Measurements from ENCODE around the gene NAGLU. TPM values are rescaled to one million over a fixed set of nuclear protein-coding genes. Genes with fewer than 3 reads are reported as not detected.

The NAGLU gene
- total and polyA plus RNA-seq, 2 of the 13 experiments (the other 11 are each of a cell fraction or from before 2014, with no cell fraction given): 28.2 to 40.1 TPM

DNA sequence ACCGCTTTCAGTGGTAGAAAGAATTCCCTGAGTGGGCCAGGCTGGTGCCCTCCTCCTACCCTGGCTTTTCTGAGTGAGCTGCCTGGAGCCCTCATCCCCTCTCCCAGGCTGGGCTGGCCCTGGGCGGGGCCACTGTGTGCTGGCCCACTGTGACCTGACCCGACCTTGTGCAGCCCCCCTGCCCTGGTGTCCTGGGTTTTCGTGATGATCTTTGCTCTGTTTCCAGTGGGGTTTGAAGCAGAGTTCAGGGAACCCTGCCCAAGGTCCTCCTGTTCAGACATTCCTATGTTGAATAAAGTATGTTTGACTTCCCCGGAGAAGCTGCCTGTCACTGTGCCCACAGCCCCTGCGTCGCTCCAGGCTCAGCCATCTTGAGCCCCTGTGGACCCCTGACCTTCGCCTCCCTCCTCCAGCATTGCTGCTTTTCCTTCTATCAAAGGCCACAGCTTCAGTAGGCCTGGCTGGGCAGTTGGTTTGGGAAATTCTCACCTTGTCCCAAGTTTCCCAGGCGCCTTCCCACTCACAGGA is 13.7 kb upstream of the NAGLU start (continued):
- TF ChIP-seq, protein P1, sequence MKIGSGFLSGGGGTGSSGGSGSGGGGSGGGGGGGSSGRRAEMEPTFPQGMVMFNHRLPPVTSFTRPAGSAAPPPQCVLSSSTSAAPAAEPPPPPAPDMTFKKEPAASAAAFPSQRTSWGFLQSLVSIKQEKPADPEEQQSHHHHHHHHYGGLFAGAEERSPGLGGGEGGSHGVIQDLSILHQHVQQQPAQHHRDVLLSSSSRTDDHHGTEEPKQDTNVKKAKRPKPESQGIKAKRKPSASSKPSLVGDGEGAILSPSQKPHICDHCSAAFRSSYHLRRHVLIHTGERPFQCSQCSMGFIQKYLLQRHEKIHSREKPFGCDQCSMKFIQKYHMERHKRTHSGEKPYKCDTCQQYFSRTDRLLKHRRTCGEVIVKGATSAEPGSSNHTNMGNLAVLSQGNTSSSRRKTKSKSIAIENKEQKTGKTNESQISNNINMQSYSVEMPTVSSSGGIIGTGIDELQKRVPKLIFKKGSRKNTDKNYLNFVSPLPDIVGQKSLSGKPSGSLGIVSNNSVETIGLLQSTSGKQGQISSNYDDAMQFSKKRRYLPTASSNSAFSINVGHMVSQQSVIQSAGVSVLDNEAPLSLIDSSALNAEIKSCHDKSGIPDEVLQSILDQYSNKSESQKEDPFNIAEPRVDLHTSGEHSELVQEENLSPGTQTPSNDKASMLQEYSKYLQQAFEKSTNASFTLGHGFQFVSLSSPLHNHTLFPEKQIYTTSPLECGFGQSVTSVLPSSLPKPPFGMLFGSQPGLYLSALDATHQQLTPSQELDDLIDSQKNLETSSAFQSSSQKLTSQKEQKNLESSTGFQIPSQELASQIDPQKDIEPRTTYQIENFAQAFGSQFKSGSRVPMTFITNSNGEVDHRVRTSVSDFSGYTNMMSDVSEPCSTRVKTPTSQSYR (CRISPR knock-in tag; IDR thresholded peaks at IDR 0.05; ENCODE audit: borderline replicate concordance): peak; percentile 25; the same call in 1 of the 2 replicates
- no peak for TF ChIP-seq ZNF652 (CRISPR knock-in tag; IDR thresholded peaks at IDR 0.05; ENCODE audit: borderline replicate concordance, low read depth)
- TF ChIP-seq, protein P2, sequence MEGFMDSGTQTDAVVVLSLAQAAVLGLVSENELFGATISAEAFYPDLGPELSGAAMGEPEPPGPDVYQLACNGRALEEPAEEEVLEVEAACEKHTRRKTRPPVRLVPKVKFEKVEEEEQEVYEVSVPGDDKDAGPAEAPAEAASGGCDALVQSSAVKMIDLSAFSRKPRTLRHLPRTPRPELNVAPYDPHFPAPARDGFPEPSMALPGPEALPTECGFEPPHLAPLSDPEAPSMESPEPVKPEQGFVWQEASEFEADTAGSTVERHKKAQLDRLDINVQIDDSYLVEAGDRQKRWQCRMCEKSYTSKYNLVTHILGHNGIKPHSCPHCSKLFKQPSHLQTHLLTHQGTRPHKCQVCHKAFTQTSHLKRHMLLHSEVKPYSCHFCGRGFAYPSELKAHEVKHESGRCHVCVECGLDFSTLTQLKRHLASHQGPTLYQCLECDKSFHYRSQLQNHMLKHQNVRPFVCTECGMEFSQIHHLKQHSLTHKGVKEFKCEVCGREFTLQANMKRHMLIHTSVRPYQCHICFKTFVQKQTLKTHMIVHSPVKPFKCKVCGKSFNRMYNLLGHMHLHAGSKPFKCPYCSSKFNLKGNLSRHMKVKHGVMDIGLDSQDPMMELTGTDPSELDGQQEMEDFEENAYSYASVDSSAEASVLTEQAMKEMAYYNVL (CRISPR knock-in tag; IDR thresholded peaks at IDR 0.05; ENCODE audit: borderline replicate concordance): 0 out of 2 replicates have a peak, but pooled peaks have one; percentile 58
- TF ChIP-seq ZFAT (CRISPR knock-in tag; conservative IDR thresholded peaks at IDR 0.05): no peak
- TF ChIP-seq ZNF616 (CRISPR knock-in tag; IDR thresholded peaks at IDR 0.05; ENCODE audit: low read depth): no peak
- TF ChIP-seq ARID2 (CRISPR knock-in tag; IDR thresholded peaks at IDR 0.05; ENCODE audit: borderline replicate concordance): no peak
- no peak for TF ChIP-seq ZSCAN29 (CRISPR knock-in tag; conservative IDR thresholded peaks at IDR 0.05)
- no peak for TF ChIP-seq HOXD1 (CRISPR knock-in tag; IDR thresholded peaks at IDR 0.05)
- peak; percentile 25; the same call in 1 of the 2 replicates for TF ChIP-seq TBX2 (CRISPR knock-in tag; IDR thresholded peaks at IDR 0.05; ENCODE audit: borderline replicate concordance)
- TF ChIP-seq, protein P3, sequence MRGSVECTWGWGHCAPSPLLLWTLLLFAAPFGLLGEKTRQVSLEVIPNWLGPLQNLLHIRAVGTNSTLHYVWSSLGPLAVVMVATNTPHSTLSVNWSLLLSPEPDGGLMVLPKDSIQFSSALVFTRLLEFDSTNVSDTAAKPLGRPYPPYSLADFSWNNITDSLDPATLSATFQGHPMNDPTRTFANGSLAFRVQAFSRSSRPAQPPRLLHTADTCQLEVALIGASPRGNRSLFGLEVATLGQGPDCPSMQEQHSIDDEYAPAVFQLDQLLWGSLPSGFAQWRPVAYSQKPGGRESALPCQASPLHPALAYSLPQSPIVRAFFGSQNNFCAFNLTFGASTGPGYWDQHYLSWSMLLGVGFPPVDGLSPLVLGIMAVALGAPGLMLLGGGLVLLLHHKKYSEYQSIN (CRISPR knock-in tag; IDR thresholded peaks at IDR 0.05; ENCODE audit: borderline replicate concordance): no peak
- TF ChIP-seq, protein P4, sequence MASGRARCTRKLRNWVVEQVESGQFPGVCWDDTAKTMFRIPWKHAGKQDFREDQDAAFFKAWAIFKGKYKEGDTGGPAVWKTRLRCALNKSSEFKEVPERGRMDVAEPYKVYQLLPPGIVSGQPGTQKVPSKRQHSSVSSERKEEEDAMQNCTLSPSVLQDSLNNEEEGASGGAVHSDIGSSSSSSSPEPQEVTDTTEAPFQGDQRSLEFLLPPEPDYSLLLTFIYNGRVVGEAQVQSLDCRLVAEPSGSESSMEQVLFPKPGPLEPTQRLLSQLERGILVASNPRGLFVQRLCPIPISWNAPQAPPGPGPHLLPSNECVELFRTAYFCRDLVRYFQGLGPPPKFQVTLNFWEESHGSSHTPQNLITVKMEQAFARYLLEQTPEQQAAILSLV (CRISPR knock-in tag; IDR thresholded peaks at IDR 0.05; ENCODE audit: borderline replicate concordance): no peak
- peak; percentile 40; the same call in 1 of the 2 replicates for TF ChIP-seq SP5 (CRISPR knock-in tag; IDR thresholded peaks at IDR 0.05; ENCODE audit: borderline replicate concordance, low read depth)
- peak; percentile 57; the same call in 1 of the 2 replicates for TF ChIP-seq SP4 (CRISPR knock-in tag; IDR thresholded peaks at IDR 0.05)
- TF ChIP-seq, protein P5, sequence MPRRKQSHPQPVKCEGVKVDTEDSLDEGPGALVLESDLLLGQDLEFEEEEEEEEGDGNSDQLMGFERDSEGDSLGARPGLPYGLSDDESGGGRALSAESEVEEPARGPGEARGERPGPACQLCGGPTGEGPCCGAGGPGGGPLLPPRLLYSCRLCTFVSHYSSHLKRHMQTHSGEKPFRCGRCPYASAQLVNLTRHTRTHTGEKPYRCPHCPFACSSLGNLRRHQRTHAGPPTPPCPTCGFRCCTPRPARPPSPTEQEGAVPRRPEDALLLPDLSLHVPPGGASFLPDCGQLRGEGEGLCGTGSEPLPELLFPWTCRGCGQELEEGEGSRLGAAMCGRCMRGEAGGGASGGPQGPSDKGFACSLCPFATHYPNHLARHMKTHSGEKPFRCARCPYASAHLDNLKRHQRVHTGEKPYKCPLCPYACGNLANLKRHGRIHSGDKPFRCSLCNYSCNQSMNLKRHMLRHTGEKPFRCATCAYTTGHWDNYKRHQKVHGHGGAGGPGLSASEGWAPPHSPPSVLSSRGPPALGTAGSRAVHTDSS (CRISPR knock-in tag; conservative IDR thresholded peaks at IDR 0.05): no peak
- no peak for TF ChIP-seq ADNP (CRISPR knock-in tag; IDR thresholded peaks at IDR 0.05)
- TF ChIP-seq, protein P6, sequence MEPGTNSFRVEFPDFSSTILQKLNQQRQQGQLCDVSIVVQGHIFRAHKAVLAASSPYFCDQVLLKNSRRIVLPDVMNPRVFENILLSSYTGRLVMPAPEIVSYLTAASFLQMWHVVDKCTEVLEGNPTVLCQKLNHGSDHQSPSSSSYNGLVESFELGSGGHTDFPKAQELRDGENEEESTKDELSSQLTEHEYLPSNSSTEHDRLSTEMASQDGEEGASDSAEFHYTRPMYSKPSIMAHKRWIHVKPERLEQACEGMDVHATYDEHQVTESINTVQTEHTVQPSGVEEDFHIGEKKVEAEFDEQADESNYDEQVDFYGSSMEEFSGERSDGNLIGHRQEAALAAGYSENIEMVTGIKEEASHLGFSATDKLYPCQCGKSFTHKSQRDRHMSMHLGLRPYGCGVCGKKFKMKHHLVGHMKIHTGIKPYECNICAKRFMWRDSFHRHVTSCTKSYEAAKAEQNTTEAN (CRISPR knock-in tag; conservative IDR thresholded peaks at IDR 0.05): no peak

Measured in HepG2 (cell line).